HG03280 (cell line): ENCODE measurements around the gene ACSBG1.

Experiments
- ATAC-seq: cut with Tn5 transposase; IDR thresholded peaks from one replicate; pipeline ENCODE4 v1.9.1; 2021; ENCODE audit warnings: mild to moderate bottlenecking, moderate library complexity; ENCODE audit not compliant: unreplicated experiment

The ACSBG1 gene, protein sequence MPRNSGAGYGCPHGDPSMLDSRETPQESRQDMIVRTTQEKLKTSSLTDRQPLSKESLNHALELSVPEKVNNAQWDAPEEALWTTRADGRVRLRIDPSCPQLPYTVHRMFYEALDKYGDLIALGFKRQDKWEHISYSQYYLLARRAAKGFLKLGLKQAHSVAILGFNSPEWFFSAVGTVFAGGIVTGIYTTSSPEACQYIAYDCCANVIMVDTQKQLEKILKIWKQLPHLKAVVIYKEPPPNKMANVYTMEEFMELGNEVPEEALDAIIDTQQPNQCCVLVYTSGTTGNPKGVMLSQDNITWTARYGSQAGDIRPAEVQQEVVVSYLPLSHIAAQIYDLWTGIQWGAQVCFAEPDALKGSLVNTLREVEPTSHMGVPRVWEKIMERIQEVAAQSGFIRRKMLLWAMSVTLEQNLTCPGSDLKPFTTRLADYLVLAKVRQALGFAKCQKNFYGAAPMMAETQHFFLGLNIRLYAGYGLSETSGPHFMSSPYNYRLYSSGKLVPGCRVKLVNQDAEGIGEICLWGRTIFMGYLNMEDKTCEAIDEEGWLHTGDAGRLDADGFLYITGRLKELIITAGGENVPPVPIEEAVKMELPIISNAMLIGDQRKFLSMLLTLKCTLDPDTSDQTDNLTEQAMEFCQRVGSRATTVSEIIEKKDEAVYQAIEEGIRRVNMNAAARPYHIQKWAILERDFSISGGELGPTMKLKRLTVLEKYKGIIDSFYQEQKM

DNA sequence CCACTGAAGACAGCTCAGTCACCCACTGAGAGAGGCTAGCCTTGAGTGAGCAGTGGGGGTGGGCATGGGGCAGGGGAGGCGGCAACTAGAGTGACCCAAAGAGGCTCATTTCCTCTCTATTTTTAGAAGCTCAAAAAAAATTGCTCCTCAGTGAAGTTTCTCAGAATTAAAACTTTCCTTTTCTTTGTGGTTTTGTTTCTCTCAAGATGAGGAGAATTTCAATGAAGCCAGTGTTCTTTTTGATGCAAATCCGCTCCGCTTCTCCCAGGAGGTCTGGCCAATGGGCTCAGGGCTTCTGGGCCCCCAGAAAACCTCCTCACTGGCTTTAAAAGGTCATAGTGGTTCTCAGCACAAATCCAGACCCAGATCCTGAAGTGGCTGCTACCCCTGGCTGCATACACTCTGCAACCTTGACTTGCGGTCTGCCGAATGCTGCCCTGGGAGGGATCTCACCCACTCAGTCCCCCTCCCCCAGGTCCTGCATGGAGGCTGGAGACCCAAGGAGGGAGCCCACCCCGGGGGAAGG lies at the start of gene ACSBG1:
TSS of gene ACSBG1 (minus strand) at position 51 of the 526 bp plus-strand sequence. CDS start 64 bp downstream, outside the sequence.
- ATAC-seq, result no peak

DNA sequence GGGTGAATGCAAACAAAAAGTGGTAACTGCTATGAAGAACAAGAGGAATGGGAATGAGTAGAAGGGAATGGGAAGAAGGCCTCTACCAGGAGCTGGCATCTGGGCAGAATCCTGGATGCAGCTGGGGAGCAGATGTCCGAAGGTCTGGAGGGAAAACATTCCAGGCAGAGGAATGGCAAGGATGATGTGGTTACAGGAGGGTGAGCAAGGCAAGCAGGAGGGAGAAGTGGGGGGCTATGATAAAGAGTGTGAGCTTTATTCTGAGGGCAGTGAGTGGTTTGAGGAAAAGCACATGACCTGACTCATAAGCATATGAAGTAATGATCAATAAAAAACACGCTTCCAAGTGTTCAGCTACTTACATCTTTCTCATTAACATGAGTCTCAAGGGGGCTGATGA lies 48.0 kb upstream of the ACSBG1 start:
- ATAC-seq, result no peak

DNA sequence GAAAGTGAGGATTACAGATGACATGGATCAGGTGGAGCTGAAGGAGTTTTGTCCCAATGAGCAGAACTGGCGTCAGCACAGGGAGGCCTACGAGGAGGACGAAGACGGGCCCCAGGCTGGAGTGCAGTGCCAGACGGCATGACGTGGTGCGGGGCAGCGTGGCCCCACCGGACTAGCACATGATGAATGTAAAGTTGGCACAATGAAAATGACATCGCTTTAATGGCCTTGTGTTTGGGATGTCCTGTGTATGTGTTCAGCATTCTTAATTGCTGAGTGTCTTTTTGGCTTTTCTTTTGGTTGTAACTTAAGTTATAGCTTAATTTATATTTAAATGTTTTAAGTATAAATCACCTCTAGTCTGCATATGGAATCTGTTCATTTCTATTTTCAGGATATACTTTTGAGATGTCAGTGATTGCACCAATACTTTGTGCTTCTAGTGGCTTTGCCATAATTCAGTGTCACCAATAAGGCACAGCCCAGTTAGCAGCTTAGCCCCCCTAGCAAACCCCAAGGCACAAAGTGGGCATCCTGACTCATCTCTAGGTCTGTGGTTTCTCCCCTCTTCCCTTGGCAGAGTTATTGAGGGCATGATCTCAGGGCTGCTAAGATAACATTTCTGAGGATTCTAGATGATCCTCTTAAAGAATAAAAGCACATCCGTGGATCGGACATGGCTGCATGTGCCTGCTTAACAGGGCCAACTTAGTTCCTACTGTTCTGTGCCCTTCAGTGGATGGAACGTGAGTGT lies 46.1 kb upstream of the ACSBG1 start:
- no peak for ATAC-seq

DNA sequence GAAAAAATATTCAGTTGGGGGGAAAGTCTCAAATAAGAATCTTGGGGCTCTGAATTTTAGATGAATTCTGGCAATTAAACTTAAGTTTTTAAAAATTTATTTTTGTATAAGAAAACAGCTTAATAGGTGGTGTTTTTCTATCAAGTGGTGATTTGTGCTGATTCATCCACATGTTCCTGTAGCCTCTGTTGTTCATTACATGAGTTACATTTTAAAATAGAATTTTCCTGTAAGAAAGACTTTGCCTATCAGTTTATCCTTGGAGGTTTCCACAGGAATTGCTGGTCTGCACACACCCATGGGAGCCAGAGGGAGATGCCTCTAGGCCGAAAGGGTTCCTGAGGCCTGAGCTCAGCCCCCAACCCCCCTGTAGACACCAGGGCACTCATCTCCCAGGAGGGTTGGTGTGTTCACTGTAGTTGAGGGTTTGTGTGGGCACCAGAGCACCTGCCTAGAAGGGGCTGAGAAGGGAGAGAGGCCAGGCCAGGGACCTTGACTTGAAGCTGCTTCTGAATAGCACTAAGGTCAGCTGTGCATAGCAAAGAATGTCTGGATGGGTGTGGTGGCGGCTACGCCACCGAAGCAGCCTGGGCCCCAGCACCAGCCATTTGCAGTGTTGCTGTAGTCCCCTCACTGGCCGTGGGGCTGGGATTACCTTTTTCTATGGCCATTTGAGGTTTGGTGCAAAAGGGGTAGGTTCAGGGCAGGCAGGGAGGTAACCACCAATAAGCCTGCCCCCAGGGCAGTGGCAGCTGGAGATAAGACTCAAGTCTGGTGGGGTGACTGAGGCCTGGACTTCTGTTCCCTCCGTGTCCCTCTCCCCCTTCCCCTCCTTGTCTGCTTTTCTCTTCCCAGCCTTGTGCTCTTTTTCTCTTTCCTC lies 41.9 kb upstream of the ACSBG1 start:
- ATAC-seq, result no peak

DNA sequence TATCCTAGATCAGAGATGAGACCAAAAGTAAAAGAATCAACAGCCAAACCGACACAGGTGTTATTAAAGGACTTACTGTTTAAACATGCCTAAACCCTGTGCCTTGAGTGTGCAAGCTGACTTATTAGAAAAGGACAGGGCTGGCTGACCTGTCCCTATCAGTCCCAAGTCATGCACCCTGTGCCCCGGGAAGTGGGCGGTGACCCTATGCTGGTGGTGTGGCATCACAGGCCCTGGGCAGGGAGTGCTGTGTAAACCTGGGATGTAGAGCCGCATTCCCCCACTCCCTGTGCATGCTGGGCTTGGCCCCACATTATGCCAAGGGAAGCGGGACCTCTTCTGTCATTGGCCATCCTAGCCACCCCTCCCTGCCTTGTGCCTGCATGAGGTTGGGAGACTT lies 40.6 kb upstream of the ACSBG1 start:
- ATAC-seq, result no peak

DNA sequence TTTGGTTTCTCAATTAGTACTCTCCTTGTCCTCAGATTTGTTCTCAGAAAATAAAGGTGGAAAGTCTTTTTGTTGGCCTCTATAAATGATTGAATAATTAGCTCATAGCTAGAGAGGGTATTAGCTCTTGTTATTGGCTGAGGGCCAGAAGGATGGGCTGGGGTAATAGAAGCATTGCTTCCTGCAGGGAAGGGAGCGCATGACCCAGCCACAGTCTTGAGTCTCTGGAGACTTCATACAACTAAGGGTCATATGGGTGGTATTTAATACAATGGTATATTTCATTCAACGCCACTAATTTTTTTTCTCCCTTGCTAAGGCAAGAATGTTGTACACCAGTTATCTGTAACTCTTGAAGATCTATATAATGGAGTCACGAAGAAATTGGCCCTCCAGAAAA lies 38.4 kb upstream of the ACSBG1 start:
- ATAC-seq, result no peak

DNA sequence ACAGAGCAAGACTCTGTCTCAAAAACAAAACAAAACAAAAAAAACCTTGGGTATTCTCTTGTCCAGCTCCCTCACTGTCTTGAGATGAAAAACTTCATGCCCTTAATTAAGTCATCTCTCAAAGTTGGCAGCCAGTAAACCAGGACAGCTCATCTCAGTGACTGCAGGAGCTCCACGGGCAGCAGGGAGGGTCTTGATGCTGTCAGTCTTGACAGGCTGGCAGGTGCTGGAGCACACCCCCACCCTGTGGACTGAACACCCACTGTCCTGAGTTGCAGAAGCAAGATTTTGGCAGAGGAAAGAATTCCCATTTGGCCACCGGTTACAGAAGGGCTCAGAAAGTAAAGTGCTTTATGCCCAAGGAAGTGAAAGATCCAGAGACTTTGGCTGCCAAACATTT lies 38.0 kb upstream of the ACSBG1 start:
- no peak for ATAC-seq

DNA sequence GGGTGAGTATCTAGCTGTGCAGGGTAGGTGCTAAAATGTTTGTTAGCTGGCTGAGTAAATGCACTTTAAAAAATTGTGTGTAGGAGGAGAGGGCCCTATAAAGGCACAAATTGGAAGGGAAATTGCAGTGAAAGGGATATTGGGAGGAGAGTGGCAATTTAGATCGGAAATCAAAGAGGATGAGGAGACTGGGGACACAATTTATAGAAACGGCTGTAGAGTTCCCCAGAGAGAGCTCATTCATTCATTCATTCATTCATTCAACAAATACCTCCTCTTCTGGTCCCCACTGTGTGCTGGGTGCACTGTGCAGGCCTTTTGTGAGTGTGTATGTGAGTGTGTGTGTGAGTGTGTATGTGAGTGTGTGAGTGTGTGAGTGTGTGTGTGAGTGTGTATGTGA lies 32.4 kb upstream of the ACSBG1 start:
- no peak for ATAC-seq

DNA sequence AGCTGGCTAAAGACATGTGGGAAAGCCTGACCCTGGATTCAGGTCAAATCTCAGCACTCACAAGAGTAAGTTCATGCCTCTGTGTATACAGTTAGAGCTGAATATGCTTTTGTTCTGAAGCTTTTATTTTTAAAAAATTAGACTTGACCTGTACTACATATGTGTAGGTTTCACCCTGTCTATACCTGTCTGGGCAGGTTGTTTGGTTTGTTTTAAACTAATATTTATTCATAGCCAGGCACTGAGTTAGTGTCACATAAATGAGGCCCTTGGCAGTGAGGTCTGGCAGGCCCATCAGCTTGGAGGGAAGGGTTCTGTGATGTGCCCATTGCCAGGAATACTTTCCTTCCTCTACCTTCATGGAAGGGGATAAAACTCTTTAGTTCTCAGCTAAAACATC lies 31.9 kb upstream of the ACSBG1 start:
- ATAC-seq, result no peak

DNA sequence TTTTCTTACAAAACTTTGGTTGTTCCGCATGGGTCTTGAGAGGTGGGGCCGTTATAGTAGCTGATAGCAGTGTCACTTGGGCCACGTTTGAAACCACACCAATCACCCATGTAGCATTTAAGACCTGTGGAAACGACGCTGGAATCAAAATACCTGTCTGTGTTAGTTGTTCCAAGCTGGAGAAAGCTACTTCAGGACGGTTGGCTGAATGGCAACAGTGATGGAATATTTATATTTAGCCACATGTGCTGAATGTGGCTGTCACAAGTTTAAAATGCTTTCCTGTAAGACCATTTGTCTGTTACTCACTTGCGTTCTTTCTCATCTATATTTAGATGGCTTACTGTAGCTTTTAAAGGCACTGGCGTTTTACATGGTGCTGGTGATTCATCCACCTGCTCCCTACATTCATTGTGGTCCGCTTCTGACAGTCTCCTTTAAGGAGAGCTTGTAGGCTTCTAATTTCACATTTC lies 31.4 kb upstream of the ACSBG1 start:
- no peak for ATAC-seq

DNA sequence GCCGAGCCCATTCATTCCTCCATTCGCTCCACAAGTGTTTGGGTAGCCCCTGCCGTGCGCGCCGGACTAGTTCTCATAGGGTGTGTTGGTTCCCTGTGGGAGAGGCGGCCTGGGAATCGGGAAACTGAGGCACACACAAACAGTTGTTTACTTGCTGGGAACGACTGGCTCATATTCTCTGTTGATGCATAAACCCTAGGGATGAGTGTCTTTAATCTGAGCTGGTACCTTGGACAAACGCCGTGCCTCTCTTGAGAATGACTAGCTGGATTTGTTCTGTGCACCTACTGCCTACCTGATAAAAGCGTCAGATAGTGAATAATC lies 30.7 kb upstream of the ACSBG1 start:
- no peak for ATAC-seq

DNA sequence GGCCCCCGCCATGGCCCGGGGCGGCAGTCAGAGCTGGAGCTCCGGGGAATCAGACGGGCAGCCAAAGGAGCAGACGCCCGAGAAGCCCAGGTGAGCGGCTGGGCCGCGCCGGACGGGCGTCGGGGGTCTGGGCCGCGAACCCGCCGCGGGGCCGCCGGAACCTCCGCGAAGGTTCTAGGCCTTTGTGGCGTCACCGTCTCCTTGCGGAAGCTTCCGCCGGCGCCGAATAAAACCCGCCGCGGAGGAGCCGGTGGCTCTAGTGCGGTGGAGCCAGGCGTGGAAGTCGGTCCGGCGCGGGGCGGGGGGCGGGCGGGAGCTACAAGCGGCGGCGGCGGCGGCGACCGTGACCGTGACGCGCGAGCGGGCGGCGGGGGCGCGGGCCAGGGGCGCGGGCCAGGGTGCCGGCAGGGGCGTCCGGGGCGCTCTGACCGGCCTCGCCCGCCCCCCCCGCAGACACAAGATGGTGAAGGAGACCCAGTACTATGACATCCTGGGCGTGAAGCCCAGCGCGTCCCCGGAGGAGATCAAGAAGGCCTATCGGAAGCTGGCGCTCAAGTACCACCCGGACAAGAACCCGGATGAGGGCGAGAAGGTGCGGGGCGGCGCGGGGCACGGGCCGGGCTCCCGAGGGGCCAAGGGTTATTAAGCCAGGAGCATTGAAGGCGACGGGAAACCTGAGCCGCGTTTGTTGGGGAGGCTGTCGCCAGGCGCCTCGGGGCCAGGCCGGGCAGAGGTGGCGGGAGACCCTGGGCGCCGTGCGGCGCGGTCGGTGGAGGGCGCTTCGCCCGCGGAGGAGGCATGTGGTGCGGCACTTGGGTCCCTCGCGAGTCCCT lies 30.2 kb upstream of the ACSBG1 start, which contains the start of gene DNAJA4:
TSS of gene DNAJA4 (plus strand) at position 259 of the 833 bp plus-strand sequence. CDS start at position 461, 202 bp downstream.
- ATAC-seq, result peak; percentile 38

DNA sequence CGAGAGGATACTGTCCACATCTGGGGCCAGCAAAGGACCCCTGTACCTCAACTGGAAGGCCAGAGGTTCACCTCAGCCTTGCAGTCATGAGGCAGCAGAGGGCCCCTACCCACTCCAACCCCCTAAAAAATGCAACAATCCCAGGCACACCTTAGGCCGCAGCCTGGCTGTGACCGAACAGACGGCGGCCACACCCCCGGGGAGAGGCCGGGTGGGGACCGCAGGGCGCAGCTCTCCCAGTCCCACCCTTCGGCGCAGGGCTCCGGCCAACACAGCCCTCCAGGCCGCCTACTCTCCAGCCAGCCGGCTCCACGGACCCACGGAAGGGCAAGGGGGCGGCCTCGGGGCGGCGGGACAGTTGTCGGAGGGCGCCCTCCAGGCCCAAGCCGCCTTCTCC lies 29.5 kb upstream of the ACSBG1 start:
- ATAC-seq, result no peak

DNA sequence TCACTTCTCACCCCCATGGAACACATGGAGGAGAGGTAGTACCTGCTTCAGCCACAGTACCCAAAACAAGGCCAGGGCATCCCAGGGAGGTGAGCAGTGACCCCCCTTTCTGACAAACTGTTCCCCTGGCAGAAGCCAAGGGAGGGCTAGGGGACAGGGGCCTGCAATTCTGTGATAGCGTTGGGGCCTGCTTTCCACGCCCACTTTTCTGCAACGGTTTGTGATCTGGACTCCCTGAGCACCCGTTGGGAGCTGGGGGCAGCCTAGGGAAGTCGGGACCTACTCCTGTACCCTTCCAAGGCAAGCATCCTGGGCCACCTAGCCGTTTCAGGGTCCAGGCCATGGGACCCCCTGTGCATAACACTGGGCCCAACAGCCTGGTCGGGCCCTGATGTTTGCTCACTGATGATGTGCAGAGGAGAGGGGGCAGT lies 29.0 kb upstream of the ACSBG1 start:
- no peak for ATAC-seq

DNA sequence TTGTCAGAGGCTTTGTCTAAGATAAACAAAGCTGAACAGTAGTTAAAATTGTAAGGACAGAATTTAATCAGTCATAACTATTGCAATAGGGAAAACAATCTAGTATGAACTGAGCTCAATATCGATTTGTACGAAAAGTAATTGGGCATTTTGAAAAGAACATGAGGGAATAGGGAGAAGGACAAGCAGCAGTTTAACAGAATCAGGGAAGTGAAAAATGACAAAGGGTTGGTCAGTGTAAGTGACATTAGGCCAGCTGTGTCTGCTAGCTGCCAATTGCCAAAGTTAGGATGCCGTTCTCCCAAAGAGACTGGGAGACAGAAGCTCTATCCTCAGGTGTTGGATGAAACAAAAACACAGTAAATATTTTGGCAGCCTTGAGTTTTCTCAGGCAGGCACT lies 26.7 kb upstream of the ACSBG1 start:
- no peak for ATAC-seq

DNA sequence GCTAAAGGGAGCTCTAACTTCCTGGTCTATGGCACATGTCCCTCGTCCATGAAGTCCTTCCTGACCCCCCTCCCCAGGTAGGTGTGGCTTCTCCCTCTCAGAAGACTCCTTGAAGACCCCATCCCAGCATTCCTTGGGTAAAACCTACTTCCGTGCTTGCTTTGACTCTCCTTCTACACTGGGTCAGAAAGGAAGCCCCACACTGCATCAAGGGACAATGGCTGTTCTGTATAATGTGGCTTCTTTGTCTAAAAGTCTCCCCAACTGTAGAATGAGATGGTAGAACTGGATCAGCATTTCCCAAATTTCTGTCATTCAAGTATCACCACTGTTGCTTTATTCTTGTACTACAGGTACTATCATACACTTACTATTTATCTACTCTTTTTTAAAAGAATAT lies 26.1 kb upstream of the ACSBG1 start:
- no peak for ATAC-seq

DNA sequence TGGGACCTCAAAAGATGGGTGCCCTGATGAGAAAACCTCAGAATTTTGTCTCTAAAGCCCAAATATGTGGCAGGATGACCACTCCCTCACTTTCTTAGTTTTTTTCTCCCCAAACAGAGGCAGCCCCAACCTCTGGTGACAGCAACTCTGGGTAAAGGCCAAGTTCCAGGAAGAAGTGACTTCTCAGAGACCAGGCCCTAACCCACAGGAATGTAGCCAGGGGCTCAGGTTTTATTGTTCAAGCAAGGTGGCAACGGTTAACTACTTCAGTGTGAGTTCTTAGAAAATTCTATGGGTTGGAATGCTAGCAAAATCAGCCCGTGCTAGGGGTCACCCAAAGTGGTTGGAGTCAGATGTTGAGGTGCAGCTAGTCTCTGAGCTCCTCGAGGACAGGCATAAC lies 24.9 kb upstream of the ACSBG1 start:
- ATAC-seq, result no peak

DNA sequence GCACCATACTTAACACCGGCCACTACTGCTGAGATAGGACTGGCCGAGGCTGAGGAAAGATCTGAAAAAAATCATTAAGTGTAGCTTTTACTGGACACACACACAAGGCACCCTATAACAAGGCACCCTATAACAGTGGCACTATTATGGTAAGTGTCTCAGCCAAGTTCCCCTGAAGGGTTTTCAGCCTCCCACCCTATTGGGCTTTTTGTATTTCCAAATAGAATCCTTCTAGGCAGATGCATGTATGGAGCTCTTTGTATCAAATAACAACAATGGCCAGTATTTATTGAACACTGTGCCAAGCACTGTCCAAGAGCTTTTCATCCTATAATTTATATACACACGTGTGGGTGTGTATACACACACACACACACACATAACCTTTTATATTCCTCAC lies 23.3 kb upstream of the ACSBG1 start:
- no peak for ATAC-seq

DNA sequence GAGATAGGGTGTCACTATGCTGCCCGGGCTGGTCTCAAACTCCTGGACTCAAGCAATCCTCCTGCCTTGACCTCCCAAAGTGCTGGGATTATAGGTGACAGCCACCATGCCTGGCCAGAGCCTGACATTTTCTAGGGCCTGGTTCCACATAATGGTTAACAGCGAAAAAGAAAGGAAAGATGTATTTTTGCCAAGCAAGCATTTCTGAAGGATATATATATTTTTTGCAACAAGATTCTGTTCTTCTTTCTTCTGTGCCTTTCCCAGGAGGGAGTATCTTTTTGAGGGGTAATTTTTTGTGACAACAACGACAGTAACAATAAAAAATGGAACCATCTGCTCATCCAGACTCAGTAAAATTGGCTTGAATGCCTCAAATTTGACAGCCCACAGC lies 21.7 kb upstream of the ACSBG1 start:
- no peak for ATAC-seq
